HCT116 (cell line): ENCODE results near the gene MRM3.

Experiments used
- EGR1 ChIP-seq: IDR thresholded peaks from 2 replicates; pipeline ENCODE4 v1.6.1; 2012; ENCODE audit warnings: low read depth
- EZH2phosphoT487 ChIP-seq: fragments of 200-600 bp; IDR thresholded peaks from 2 replicates; pipeline ENCODE4 v1.6.1; 2018; ENCODE audit warnings: antibody characterized with exemption, borderline replicate concordance
- JUND ChIP-seq: IDR thresholded peaks from 2 replicates; pipeline ENCODE4 v1.6.1; 2012
- POLR2AphosphoS5 ChIP-seq: IDR thresholded peaks from 2 replicates; pipeline ENCODE4 v1.6.1; 2011; ENCODE audit warnings: mild to moderate bottlenecking, low read depth, low read length, moderate library complexity
- RAD21 ChIP-seq: IDR thresholded peaks from 2 replicates; pipeline ENCODE4 v1.6.1; 2012; ENCODE audit warnings: low read depth, mild to moderate bottlenecking
- TF ChIP-seq, protein P1 (sequence below): IDR thresholded peaks from 2 replicates; pipeline ENCODE4 v1.6.1; 2011; ENCODE audit warnings: mild to moderate bottlenecking, low read length, moderate library complexity; ENCODE audit not compliant: insufficient replicate concordance; ENCODE audit errors: extremely low read depth
- TF ChIP-seq, protein P2 (sequence below), 3 experiments: fragments of 200-600 bp in 1 of 3; sonication (generic) in 1 of 3; IDR thresholded peaks in 2 of 3; conservative IDR thresholded peaks in 1 of 3; 2 replicates each; pipeline ENCODE4 v1.5.1; 2012 to 2017; ENCODE audit warnings: low read depth in 2 of 3, low read length in 2 of 3, antibody characterized with exemption in 1 of 3, borderline replicate concordance in 1 of 3, control low read depth in 1 of 3, mild to moderate bottlenecking in 1 of 3, mixed read lengths in 1 of 3, mixed run types in 1 of 3, moderate library complexity in 1 of 3; ENCODE audit not compliant: insufficient read depth in 1 of 3

DNA sequence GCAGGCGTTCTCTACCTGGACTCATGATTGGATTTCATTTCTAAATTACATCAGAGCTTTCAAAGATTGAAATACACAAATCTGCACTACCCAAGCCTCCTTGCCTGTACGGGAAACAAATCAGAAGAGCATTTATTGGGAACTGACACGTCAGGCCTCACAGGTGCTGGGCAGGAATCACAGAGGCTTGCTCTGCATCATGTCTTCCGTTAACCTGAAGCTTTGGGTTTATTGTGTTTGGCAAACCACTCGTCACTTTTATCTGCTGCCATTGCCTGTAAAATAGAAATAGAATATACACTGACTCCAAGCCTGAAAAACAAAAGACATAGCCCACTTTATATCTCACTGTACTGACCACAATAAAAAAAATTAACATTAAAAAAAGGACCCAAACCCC is 22.2 kb upstream of the MRM3 start:
- TF ChIP-seq, protein P1, sequence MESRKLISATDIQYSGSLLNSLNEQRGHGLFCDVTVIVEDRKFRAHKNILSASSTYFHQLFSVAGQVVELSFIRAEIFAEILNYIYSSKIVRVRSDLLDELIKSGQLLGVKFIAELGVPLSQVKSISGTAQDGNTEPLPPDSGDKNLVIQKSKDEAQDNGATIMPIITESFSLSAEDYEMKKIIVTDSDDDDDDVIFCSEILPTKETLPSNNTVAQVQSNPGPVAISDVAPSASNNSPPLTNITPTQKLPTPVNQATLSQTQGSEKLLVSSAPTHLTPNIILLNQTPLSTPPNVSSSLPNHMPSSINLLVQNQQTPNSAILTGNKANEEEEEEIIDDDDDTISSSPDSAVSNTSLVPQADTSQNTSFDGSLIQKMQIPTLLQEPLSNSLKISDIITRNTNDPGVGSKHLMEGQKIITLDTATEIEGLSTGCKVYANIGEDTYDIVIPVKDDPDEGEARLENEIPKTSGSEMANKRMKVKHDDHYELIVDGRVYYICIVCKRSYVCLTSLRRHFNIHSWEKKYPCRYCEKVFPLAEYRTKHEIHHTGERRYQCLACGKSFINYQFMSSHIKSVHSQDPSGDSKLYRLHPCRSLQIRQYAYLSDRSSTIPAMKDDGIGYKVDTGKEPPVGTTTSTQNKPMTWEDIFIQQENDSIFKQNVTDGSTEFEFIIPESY: no peak
- TF ChIP-seq, protein P2, sequence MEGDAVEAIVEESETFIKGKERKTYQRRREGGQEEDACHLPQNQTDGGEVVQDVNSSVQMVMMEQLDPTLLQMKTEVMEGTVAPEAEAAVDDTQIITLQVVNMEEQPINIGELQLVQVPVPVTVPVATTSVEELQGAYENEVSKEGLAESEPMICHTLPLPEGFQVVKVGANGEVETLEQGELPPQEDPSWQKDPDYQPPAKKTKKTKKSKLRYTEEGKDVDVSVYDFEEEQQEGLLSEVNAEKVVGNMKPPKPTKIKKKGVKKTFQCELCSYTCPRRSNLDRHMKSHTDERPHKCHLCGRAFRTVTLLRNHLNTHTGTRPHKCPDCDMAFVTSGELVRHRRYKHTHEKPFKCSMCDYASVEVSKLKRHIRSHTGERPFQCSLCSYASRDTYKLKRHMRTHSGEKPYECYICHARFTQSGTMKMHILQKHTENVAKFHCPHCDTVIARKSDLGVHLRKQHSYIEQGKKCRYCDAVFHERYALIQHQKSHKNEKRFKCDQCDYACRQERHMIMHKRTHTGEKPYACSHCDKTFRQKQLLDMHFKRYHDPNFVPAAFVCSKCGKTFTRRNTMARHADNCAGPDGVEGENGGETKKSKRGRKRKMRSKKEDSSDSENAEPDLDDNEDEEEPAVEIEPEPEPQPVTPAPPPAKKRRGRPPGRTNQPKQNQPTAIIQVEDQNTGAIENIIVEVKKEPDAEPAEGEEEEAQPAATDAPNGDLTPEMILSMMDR (IDR thresholded peaks at IDR 0.05 in 2 of 3, conservative IDR thresholded peaks at IDR 0.05 in 1 of 3; ENCODE audit: borderline replicate concordance in 1 of 3, insufficient read depth in 1 of 3, low read depth in 2 of 3, low read length in 2 of 3): no peak
- TF ChIP-seq RAD21: no peak
- TF ChIP-seq JUND: no peak
- no peak for TF ChIP-seq EGR1
- TF ChIP-seq POLR2AphosphoS5: no peak
- no peak for TF ChIP-seq EZH2phosphoT487
